ENCODE results near the gene SLC16A8. TPM values are rescaled to one million over a fixed set of nuclear protein-coding genes. Genes with fewer than 3 reads are reported as not detected.
A peak's percentile ranks its signal among the peaks of the same experiment; 100 is the strongest.

The SLC16A8 gene
- total and polyA plus RNA-seq, 2 of the 13 experiments (the other 11 are each of a cell fraction or from before 2014, with no cell fraction given) = not detected

DNA sequence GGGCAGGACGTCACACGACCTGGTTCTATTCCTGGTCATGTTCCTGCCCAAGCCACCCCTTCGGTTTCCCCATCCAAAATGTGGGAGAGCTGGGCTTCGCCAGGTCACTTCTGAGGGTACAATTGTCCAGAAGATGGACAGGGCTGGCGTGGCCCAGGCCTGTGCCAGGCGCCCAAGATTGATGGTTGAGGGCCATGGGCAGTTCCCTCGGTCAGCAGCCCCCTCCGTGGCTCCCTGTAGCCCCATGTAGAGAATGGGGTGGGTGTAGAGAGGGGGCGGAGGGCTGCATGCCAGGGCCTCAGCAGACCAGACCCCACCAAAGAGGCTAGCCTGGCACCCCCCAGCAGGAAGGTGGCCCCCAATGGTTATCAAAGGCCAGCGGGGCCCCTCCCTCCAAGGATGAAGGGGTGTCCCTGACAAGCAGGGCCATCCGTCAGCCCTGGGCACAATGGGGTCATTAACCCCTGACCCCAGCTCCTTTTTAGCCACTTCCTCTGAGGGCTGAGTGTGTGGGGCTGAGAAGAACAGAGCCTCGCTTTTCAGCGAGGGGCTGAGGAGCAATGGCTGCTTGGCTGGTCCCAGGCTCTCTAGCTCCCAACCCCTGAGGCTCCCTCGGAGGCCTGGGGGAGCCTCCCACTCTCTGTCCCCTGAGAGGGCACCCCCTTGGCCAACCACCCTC, 37.8 kb downstream of the SLC16A8 start:
- Histone ChIP-seq H3K79me2 (ENCODE audit: insufficient read depth, low read length) (no peaks in the 10 kb centered on the region), H2AFZ (ENCODE audit: low read length) (no peak overlapping the region), H3K27ac (ENCODE audit: extremely low read length, insufficient read depth, low read length) (no peak overlapping the region), H4K20me1 (ENCODE audit: insufficient read depth, low read length) (no peaks in the 10 kb centered on the region), H3K9ac (ENCODE audit: insufficient read depth, low read depth, low read length) (no peak overlapping the region), H3K4me3 (replicated peaks in 1 of 3; ENCODE audit: insufficient read depth in 1 of 3, low read depth in 2 of 3, low read length in 3 of 3) (no peak overlapping the region), H3K4me1 (ENCODE audit: insufficient read depth, low read length) (peaks cover 16% of the 10 kb centered on the region), H3K4me2 (ENCODE audit: low read depth, low read length) (no peak overlapping the region), H3K27me3 (ENCODE audit: control insufficient read depth in 1 of 2, insufficient read depth in 2 of 2, low read length in 2 of 2) (peaks cover 2 to 46% of the 10 kb centered on the region in 2 experiments; a peak in 4 of 5 replicates), H3K36me3 (replicated peaks in 1 of 2; ENCODE audit: control insufficient read depth in 1 of 2, insufficient read depth in 2 of 2, low read length in 2 of 2) (no peaks in the 10 kb centered on the region), H3K9me3 (ENCODE audit: low read length) (no peaks in the 10 kb centered on the region)
- CTCF ChIA-PET (ENCODE audit: low intra/inter-chr PET ratio, low total read pairs) = no interaction called here
- intact Hi-C loops (cut with micrococcal nuclease; ENCODE audit: unreplicated experiment) = no loop called here
- in situ Hi-C loops (cut with HindIII; ENCODE audit: extremely low pct_ligation_motif_present, low pct_unique_long_range_greater_than_20kb) = no loop called here
- no peak for TF ChIP-seq SOX13 (IDR thresholded peaks at IDR 0.05)
- no peak for TF ChIP-seq SOX13 (CRISPR knock-in tag; conservative IDR thresholded peaks at IDR 0.05 in 1 of 2, IDR thresholded peaks at IDR 0.05 in 1 of 2)
- TF ChIP-seq, protein P1, sequence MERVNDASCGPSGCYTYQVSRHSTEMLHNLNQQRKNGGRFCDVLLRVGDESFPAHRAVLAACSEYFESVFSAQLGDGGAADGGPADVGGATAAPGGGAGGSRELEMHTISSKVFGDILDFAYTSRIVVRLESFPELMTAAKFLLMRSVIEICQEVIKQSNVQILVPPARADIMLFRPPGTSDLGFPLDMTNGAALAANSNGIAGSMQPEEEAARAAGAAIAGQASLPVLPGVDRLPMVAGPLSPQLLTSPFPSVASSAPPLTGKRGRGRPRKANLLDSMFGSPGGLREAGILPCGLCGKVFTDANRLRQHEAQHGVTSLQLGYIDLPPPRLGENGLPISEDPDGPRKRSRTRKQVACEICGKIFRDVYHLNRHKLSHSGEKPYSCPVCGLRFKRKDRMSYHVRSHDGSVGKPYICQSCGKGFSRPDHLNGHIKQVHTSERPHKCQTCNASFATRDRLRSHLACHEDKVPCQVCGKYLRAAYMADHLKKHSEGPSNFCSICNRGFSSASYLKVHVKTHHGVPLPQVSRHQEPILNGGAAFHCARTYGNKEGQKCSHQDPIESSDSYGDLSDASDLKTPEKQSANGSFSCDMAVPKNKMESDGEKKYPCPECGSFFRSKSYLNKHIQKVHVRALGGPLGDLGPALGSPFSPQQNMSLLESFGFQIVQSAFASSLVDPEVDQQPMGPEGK (CRISPR knock-in tag; IDR thresholded peaks at IDR 0.05) = 0 out of 2 replicates have a peak, but pooled peaks have one; percentile 20
- TF ChIP-seq, protein P2, sequence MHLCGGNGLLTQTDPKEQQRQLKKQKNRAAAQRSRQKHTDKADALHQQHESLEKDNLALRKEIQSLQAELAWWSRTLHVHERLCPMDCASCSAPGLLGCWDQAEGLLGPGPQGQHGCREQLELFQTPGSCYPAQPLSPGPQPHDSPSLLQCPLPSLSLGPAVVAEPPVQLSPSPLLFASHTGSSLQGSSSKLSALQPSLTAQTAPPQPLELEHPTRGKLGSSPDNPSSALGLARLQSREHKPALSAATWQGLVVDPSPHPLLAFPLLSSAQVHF (CRISPR knock-in tag; IDR thresholded peaks at IDR 0.05) = no peak
- TF ChIP-seq NFIC (IDR thresholded peaks at IDR 0.05; ENCODE audit: low read length) = no peak
- TF ChIP-seq, protein P3, sequence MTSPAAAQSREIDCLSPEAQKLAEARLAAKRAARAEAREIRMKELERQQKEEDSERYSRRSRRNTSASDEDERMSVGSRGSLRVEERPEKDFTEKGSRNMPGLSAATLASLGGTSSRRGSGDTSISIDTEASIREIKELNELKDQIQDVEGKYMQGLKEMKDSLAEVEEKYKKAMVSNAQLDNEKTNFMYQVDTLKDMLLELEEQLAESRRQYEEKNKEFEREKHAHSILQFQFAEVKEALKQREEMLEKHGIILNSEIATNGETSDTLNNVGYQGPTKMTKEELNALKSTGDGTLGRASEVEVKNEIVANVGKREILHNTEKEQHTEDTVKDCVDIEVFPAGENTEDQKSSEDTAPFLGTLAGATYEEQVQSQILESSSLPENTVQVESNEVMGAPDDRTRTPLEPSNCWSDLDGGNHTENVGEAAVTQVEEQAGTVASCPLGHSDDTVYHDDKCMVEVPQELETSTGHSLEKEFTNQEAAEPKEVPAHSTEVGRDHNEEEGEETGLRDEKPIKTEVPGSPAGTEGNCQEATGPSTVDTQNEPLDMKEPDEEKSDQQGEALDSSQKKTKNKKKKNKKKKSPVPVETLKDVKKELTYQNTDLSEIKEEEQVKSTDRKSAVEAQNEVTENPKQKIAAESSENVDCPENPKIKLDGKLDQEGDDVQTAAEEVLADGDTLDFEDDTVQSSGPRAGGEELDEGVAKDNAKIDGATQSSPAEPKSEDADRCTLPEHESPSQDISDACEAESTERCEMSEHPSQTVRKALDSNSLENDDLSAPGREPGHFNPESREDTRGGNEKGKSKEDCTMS (CRISPR knock-in tag; conservative IDR thresholded peaks at IDR 0.05) = no peak
- TF ChIP-seq GABPB1 (CRISPR knock-in tag; IDR thresholded peaks at IDR 0.05) = no peak
- no peak for TF ChIP-seq DPF2 (CRISPR knock-in tag; IDR thresholded peaks at IDR 0.05; ENCODE audit: borderline replicate concordance, low read depth)
- WGBS (ENCODE audit: low lambda C conversion rate) = 33% methylated on average over 7 of the region's 14 CpGs
- ATAC-seq (no peak), DNase-seq (ENCODE audit: low spot score) (no peak), FAIRE-seq (no peak)
- POLR2A ChIA-PET = no interaction called here
- BruUV-seq (replicated peaks) = no TSS peak
